ENCODE measurements around the gene CLPTM1L.
A peak's percentile ranks its signal among the peaks of the same experiment; 100 is the strongest.
"Not testable (repeated sequence)": the region's sequence is repeated elsewhere in the genome, so short reads cannot be mapped to it uniquely, and the experiment has no call there.

The CLPTM1L gene

GRCh38 chr5:1380011-1380817 lies 35.3 kb upstream of the CLPTM1L start:
- peak; percentile 78 for DNase-seq

GRCh38 chr5:1378866-1379659 lies 34.2 kb upstream of the CLPTM1L start:
- no peak for DNase-seq

- DNase-seq = no peak
Measured at GRCh38 chr5:1378096-1378495, 33.2 kb upstream of the CLPTM1L start.

GRCh38 chr5:1376981-1377380 lies 32.1 kb upstream of the CLPTM1L start:
- no peak for DNase-seq

- DNase-seq = no peak
Measured at GRCh38 chr5:1375871-1376810, 31.2 kb upstream of the CLPTM1L start.

- DNase-seq = no peak
Measured at GRCh38 chr5:1374679-1375055, 29.8 kb upstream of the CLPTM1L start.

GRCh38 chr5:1374030-1374678 lies 29.3 kb upstream of the CLPTM1L start:
- DNase-seq = no peak

GRCh38 chr5:1371972-1372342 lies 27.1 kb upstream of the CLPTM1L start:
- not testable (repeated sequence) for DNase-seq

- no peak for DNase-seq
Measured at GRCh38 chr5:1371218-1371971, 26.5 kb upstream of the CLPTM1L start.

- DNase-seq = no peak
Measured at GRCh38 chr5:1370006-1370405, 25.1 kb upstream of the CLPTM1L start.

GRCh38 chr5:1368756-1369155 lies 23.9 kb upstream of the CLPTM1L start:
- no peak for DNase-seq

GRCh38 chr5:1368236-1368635 lies 23.3 kb upstream of the CLPTM1L start:
- DNase-seq = no peak

- DNase-seq = no peak
Measured at GRCh38 chr5:1367149-1367548, 22.2 kb upstream of the CLPTM1L start.

GRCh38 chr5:1366514-1366913 lies 21.6 kb upstream of the CLPTM1L start:
- DNase-seq = no peak

- DNase-seq = no peak
Measured at GRCh38 chr5:1364211-1364610, 19.3 kb upstream of the CLPTM1L start.

GRCh38 chr5:1363581-1363980 lies 18.7 kb upstream of the CLPTM1L start:
- DNase-seq = no peak

GRCh38 chr5:1363160-1363559 lies 18.3 kb upstream of the CLPTM1L start:
- no peak for DNase-seq

- no peak for DNase-seq
Measured at GRCh38 chr5:1362242-1363015, 17.5 kb upstream of the CLPTM1L start.

GRCh38 chr5:1360861-1361260 lies 16.0 kb upstream of the CLPTM1L start:
- no peak for DNase-seq

GRCh38 chr5:1360367-1360766 lies 15.5 kb upstream of the CLPTM1L start:
- DNase-seq = not testable (repeated sequence)

- DNase-seq = no peak
Measured at GRCh38 chr5:1359713-1360112, 14.8 kb upstream of the CLPTM1L start.

All from activated CD8-positive, alpha-beta memory T cell treated with anti-CD3 and anti-CD28 coated beads, Interleukin-2, amount 50 U/mL, for 48 hours (primary cell).